HG03175 (cell line): ENCODE data around the gene THBS3.
"Not testable (repeated sequence)": the region's sequence is repeated elsewhere in the genome, so short reads cannot be mapped to it uniquely, and the experiment has no call there.

Experiments
- ATAC-seq: cut with Tn5 transposase; IDR thresholded peaks from one replicate; pipeline ENCODE4 v1.9.1; 2021; ENCODE audit warnings: mild to moderate bottlenecking, moderate library complexity; ENCODE audit not compliant: unreplicated experiment

Gene THBS3

DNA sequence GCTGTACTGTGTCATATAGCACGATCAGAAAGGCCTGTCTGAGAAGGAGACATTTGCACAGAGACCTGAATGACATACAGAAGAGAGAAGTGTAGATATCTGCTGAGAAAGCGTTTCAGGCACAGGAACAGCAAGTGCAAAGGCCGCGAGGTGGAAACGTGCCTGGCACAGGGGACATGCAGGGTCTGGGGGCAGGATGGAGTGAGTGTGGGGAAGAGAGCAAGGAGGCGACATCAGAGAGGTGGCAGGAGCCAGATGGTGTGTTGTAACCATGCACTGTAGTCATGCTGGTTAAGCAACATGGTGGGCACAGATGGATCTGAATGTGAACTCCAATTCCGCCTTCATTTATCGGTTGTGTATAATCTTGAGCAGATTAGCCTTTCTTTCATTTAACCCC is 47.6 kb downstream of the THBS3 start:
- ATAC-seq, result no peak

DNA sequence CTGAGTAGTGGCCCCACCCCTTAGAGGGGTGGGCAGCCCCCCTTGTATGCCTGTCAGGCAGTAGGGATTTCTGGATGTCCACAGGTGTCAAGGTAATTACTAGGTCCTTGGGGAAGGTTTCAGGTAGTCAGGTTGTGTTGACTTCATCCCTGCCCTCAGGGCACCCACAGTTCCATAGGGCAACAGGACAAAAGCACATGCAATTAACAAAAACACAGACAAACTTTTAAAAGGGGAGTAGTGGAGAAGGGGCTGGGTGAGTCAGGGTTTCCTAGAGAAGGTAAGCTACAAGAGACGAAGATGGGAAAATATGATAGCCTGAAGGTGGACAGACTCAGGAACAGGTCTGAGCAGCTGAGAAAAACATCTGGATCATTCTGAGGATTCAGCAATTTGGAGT is 48.7 kb downstream of the THBS3 start:
- ATAC-seq, result no peak

DNA sequence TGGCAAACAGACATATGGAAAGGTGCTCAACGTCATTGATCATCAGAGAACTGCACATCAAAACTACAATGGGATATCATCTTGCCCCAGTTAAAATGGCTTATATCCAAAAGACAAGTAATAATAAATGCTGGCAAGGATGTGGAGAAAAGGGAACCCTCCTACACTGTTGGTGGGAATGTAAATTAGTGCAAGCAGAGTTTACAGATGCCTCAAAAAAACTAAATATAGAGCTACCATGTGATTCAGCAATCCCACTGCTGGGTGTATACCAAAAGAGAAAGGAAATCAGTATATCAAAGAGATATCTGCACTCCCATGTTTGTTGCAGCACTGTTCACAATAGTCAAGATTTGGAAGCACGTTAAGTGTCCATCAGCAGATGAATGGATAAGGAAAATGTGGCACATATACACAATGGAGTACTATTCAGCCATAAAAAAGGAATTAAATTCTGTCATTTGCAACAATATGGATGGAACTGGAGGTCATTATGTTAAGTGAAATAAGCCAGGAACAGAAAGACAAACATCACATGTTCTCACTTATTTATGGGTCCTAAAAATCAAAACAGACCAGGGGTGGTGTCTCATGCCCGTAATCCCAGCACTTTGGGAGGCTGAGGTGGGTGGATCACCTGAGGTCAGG is 51.6 kb downstream of the THBS3 start:
- ATAC-seq, result not testable (repeated sequence)
